Islet precursor cell (in vitro differentiated cells): ENCODE data around the gene MSI2.

Source experiments
- DNase-seq: peaks from one replicate; pipeline ENCODE4 v3.0.0-alpha.2; 2018

MSI2 gene

DNA sequence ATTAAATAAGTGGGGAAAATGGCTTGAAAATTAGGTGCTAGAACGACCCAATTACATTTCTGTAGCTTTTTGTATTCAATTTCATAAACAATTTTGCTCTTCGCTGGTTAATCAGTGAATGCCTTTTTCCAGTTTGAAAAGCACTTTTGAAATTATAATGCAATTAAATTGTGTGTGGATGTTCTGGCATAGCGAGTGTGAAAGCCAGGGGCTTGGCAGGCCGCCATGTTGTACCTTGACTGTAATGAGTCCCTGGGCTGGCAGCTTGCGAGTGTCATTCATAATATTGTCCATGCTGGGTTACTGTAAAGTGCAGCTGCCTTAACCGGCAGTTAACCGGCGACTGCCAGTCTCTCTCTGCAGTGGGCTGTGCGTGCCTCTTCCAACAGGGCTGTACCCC is 310.9 kb downstream of the MSI2 start:
- DNase-seq: no peak

DNA sequence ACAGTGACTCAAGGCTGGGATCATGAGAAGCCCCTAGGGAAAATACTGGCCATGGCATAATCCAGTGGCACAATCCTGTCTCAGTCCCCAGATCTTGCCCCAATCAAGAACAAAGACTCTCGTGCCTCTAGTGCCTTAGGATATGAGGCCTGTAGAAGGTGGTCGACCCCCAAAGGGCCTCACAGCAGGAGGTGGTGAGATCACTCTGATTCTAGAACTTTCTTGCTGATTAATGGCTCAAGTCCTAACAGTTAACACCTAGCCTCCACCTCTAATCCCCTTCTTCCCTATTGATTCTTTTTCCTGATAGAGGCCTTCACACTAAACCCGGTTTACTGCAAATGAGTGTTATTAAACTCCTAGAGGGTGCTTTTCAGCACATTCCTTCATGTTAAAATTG is 312.0 kb downstream of the MSI2 start:
- no peak for DNase-seq

DNA sequence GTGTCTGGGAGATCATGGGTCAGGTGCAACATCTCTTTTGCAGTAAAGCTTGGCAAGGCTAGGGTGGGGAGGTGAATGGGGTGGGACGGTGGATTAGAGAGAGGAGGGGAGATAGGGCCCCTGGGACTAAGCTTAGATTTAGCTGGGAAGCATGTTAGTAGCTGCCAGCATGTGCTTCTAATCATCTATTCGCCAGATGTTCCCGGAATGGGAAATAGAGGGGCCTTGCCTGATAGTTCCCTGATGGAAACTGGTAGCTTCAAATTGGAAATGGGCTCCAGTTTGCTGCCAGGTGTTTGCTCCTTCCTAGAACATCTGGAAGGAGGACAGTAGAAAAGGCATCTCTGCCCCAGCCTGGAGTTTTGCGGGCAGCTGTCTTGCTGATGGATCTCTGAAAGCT is 312.7 kb downstream of the MSI2 start:
- no peak for DNase-seq

DNA sequence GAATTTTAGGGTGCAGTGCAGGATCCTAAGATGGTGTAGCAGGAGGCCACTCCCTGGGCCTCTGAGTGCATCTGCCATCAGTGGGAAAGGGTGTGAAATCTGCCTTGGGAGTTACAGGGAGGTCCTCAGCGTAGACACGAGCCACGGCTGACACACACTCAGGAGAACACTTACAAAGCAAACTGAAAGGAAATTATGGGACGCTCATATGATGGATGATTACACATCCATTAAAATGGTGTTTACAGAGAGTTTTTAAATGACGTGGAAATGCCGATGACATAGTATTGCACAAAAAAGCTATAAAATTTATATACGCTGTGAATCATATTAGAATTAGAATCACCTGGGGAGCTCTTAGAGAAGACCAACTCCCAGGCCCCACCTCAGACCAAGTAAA is 313.5 kb downstream of the MSI2 start:
- no peak for DNase-seq

DNA sequence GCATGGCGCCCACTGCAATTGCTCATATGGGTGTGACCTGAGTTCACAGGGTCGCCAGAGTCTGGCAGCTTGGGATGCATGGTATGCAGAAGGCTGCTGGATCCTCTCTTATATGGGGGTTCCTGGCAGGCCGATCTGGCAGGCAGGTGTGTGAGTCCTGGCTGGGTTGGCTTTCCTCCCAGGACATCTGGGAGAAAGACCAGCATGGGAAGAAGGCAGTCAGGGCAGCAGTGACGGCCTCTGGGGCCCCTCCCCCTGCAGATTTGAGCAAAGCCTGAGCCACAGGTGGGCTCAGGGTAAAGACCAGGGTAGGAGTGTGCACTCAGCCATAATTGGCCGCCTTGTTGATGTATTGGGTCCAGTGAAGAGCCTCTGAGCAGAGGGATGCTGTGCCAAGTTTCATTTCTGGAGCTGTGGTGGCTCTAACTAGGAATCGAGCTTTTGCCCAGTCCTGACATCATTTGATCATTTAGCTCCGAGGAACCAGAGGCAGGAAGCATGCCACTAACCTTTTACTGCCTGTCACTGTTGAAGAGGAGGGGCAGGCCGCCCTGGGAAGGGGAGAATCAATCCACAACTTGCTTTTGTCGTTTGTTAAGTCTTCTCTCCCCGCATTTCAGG is 314.5 kb downstream of the MSI2 start:
- DNase-seq: no peak

DNA sequence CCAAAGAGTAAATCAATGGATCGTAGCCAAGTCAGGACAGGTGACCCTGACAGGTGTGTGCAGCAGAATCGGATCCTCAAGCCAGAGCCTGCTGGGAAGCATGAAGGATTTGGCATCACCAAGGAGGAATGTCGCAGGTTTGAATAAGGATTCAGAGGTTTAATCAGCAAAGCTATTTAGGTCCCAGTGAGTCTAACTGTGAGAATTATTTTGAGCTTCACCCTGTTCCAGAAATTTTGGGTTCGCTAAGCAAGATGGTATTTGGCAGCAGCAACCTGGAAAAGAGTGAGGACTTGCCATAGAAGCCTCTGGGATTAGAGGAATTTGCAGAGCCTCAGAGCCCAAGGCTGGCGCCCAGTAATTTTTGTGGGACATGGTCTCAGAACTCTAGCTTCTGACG is 315.7 kb downstream of the MSI2 start:
- no peak for DNase-seq

DNA sequence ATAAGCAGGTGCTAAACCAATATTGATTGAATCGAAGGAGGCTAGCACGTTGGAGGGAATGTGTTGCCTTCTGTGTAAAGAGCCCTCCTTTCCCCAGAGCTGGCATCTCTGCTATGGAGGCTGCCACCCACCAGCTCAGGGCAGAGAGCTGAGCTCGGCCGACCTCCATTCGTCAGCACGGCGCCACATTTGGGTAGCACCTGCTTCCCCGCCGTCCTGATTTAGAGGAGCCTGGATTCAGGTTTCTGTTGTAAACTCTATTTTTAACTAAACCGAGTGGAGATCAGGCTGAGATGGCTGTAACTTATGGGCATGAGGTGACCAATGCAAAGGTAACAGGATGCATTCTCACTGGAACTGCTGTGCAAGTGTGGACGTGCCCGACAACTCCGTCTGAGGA is 316.3 kb downstream of the MSI2 start:
- no peak for DNase-seq

DNA sequence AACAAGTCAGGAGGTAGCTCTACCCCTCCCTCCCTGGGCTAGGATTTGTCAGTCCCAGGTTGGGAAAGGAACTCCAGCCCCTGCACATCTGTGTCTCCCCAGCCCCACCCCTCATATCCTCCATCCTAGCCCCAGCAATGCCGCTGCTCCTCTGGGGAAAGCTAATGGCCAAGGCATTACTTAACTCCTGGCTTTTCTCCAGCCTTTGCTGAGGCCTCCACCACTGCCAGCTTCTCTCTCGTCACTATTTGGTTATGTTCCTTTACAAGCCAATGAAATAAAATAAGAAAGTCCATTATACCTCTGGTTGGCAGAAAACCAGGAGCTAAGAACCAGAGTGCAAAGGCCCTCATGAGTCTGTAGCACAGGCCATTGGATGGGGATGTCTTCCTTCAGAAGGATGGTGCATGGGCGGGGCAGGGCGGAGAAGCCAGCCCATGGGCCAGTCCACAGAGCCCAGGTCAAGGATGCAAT is 317.8 kb downstream of the MSI2 start:
- no peak for DNase-seq

DNA sequence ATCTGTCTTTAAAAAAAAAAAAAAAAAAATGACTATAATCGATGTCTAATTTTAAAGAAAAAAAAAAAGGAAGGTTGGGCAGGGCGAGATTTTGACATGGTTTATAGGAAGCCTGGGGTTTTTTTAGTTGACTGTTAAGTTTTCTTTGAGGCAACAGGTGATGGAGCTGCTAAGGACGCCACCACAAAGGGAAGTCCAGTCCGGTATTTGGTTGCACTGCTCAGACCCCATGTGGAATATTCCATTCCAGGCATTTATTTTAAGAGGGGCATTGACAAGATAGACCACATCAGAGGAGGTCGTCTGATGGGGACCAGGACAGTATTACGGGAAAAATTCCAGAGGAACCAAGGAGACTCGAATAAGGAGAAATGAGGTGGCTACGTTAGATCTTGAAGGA is 320.4 kb downstream of the MSI2 start:
- DNase-seq: no peak

DNA sequence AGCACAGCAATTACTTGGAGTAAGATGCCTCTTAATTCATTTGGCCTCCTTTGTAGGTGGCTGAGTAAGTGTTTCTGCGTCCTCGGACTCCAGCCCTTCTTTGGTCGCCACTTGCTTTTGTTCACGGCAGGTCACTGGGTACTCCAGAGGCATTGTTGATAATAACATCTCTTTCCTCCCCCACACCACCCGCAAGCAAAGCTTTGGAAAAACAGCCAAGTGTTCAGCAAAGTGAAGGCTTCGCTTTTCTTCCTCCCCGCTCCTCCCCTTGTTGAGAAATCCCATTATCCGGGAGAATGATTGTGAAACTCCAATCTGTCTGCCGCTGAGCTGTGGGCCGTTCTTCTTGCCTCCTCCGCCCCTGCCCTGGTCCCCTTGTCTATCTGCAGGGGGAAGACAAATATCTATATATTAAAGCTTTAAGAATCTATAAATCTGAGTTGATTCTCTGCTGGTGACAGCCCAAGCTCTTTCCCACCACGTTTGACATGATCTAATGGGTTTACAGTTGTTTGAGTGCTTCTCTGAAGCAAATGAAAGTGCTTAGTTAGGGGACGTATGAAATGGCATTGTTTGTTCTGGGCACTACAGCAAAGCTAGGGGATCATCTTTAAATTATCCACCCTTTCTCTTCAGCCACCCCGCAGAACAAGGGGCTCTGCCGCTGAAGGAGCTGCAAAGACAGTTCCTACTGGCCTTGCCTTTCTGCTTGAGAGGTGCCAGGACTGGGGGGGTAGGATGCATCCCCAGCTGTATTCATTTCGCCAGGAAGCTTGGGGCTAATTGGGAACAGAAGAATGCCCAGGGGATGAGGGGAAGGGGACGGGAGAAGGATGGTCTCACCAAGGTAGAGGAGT is 321.7 kb downstream of the MSI2 start:
- DNase-seq: no peak

DNA sequence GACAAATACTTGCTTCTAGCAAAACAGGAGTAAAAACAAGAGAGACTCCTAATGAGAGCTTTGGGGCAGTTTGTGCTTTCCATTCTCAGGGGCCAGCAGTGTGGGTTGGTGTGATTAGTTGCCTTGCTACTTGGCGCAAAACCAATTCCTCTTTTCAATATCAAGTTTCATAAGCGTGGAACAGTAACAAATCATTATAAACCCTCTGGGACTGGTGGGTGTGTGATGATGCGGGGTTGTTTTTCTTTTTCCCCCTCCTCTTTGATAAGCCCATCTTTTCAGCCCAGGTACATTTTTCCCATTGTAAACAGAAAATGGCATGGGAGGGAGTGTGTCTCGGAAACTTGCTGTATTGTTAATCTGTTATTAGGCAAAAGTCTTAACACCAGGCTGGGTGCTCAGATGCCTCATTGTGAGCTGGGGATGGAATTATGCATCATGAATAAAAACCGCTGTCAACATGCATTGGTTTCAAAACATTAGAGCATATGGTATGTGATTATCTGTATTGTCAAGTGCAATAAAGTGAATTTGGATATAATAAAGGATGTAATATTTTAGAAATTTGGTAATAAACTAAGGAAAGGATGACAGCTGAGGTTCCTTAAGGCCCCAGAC is 322.4 kb downstream of the MSI2 start:
- no peak for DNase-seq

DNA sequence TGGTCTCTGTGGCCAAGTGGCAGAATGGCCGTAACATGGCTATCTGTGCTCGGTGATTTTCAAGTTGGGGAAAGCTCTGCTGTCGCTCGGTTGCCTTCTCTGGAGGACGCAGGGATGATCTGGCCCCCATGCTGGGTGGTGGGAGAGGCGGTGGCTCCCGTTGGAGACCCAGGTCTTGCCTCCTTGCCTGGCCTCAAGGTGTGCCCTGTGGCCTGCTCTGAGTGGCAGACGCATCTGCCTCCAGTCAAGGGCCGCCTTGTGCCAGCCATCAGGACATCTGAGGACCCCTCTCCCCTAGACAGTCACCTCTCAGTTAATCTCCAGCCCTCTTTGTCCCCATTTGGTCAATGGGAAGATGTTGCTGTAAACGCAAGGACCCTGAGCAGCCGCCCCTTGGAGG is 322.9 kb downstream of the MSI2 start:
- no peak for DNase-seq

DNA sequence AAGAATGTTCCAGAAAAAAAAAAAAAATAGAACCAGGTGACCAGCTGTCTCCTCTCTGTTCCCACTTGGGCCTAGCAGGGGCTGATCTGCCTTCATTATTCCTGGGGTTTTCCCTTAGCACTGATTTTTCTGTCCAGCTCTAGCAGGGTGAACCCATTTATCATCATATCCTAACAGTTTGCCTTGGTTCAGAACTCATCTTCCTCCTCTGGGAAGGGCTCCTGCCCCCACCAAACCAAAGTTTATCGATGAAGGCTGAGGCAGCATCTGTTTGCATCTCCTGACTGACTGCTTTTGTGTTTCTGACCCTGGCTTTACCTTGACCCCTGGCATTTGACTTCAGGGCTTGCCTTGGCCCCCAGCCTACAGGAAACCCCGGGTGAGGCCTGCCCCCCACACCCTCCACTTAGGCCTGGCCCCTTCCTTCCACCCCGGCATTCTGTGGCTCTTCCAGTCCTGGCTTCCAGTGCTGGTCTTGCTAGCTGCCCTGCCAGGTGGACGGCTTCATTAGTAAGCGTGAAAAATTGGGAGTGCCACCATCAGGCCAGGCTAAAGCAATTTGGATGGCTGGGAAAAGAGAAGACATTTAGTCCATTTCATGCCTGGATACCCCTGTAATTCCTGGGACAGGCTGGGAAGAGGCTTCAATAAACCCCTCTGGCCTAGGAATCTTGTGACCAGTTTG is 323.9 kb downstream of the MSI2 start:
- no peak for DNase-seq

DNA sequence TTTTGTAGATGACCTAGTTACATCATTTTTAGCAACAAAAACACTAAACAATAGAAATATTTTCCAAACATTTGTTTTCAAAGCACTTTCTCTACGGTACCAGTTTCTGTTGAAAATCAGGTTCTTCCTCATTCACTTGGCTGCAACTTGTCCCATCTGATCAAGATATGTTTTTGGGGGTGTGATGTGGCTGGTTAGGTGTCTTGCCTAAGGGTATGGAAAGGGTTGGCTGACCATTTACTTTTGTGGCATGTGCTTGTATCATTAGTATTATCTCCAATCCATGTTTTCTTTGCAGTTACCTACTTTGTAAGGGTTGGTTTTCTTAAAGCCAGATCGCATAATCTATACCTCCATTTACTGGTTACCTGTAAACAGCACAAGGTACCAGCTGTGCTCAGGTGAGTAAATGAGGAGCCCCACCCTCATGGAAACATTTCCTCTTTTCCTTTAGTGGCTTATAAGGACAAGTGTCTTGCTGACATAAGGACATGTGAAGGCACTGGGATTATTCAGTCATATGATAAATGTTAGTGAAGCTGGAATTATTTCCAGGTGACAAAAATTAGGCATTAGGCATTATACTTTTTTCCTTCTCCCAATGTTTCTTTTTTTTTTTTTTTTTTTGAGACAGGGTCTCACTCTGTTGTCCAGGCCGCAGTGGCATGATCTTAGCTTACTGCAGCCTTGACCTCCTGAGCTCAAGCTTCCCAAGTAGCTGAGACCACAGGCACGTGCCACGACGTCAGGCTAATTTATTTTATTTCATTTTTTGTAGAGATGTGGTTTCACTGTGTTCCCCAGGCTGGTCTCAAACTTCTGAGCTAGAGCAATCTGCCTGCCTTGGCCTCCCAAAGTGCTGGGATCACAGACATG is 326.8 kb downstream of the MSI2 start:
- no peak for DNase-seq

DNA sequence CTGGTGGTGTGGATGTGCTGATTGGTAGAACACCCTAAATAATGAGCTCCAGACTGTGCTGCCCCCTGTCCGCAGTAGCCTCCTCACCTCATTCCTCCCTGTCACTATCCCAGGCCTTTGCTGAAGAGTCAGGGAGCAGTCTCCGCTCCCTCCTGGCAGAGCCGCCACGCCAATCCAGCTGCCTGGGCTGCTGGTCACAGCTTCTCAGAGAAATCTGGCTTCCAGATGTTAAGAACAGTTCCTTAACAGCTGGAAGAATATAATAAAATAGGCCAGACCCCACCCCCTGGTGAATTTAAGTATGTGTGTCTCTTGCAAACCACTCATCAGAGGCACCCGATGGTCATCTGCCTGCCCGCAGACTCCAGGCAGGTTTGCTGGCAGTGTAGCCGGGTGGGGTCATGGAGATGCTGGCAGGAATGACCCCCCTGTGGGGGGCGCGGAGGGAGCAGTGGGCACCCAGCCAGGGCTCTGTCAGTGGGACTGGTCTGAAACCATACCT is 327.8 kb downstream of the MSI2 start:
- no peak for DNase-seq

DNA sequence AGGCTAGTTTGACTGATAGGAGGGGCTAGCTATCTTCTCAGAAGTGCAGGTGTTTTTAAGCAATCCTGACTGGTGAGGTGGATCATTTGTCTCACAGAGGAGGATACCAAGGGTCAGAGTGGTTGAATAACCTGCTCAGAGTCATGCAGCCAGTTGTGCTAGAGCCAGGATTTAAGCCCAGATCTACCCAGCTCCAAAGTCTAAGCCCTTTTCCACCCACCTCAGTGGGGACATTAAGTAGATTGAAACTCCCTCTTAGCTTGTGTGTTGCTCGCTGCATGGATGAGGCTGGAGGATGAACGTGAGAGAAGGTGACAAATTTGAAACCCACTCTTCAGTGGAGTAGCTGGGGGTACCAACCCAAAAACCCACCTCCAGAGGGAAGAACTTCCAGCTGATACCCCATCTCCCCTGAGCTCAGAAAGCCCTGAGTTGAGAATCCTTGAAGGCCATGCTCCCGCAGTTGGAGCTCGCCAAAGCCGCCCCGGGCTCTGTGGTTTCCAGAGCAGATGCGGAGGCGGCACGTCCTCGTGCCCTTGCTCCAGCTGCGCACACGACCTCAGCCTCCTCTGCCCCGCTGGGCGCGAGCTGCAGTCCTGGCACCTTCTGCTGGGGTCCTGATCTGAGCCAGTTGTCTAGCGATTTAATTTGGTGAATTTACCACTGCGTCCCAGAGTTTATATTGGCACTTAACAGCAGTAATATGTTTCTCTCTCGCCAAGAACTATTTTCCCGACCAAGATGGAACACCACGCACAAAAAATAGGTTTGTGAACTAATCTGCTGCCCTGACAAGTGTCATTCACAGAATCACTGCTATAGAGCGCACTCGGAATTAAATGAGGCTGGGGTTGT is 329.2 kb downstream of the MSI2 start:
- no peak for DNase-seq

DNA sequence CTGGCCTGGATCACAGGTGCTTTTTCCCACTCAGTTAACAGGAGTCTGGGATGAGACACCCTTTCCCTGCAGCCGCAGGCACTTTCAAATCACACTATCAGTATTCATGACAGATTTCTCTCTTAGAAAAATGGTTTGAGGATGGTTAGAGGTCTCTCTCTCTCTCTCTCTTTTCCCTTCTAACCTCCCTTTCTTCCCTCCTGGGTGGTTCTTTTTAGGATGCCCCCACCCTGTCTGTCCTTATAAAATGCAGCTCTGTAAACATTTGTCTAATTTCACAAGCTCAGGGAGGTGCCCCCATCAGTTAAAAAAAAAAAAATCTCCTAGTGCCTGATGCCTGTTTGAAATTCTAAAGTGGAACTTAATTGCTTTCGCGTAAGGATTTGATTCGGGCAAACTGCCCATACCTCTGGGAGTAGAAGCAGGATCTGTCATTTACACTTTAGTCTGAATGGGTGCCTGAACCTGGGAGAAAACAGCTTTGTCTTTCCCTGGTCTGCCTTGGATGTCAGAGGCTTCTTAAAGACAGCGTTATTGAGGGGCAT is 329.9 kb downstream of the MSI2 start:
- no peak for DNase-seq

DNA sequence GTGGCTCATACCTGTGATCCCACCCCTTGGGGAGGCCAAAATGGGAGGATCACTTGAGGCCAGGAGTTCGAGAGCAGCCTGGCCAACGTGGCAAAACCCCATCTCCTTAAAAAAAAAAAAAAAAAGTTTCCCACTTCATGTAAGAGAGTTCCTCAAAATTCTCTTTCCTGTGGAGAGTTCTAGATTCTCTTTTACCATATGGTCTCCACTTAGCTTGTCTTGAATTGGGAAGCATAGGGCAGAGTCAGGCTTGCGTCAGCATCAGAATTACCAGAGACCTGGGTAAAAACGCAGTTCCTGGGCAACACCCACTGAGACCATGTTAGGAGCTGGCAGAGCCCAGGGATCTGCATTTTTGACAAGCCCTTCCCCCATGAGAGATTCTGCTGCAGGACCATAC is 330.4 kb downstream of the MSI2 start:
- DNase-seq: no peak

DNA sequence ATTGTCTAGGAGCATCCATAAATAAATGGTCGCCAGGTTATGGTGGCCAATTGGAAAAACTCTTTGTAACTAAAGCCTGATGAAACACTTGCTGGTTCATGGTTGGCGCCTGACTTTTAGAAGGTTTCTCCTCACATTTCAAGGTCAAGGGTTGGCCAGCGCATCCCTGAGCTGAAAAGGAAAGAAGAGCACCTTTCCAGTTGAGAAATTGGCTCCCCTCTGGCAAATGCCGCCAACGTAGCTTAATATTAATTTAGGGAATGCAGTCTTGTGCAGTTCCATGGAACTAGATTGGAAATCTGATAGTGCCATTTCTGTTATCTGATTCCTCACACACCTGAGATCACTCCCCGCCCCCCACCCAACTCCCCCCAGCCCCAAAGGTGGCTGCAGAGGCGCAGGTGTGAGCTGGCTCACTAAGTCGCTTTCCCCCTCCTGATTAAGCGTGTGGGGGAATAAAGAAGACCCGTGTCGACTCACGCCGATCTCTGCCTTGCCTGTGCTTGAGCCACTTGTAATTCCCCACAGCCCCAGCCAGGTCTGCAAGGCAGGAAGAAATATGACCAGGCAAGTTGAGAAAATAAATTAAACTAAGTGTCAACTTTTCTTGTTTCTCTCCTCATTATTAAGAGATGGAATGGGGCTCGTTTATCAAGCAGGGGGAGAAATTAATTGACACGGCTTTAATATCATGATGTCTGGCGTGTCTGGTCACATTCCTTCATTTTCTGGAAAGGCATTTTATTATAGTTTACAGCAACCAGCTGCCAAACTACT is 331.1 kb downstream of the MSI2 start:
- no peak for DNase-seq

DNA sequence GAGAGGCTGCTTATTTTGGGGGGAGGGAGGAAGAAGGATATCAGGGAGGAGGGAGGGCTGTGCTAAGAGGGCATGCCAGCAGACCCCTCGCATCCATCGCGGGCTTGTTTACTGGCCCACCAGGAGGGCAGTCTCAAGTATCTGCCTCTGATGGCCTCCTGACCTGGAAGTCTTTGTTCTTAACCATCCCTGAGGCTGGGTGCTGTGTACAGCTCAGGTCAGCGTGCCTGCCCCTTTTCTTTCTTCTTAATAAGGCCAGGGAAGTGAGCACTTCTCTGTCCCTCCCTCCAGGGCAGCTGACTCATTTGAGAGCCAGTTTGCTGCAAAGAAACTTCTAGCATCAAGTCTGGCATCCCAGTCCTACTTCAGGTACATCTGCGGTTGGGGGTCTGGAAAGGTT is 331.8 kb downstream of the MSI2 start:
- peak; percentile 95 for DNase-seq
